ENCODE measurements around the gene ADAM23.

DNA sequence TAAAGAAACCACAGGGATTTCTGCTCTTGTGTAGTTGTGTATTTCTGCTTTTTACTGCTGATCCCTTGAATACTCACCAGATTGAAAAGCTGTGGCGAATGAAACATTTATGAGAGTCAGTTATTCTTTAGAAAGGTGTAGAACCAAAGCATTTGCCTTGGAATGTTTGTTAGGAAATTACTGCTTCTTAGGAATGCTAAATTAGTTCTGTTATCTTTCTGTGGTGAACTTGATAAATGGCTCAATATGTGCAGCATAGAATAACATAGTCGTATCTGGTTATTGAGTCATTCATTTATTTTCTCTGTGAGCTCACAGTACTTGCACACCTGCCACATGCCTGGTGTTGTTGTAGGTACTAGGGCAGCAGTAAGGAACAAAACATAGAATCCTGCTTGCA, 142.0 kb downstream of the ADAM23 start:
- TF ChIP-seq POLR2A (IDR thresholded peaks at IDR 0.05) = no peak
- TF ChIP-seq, protein P1, sequence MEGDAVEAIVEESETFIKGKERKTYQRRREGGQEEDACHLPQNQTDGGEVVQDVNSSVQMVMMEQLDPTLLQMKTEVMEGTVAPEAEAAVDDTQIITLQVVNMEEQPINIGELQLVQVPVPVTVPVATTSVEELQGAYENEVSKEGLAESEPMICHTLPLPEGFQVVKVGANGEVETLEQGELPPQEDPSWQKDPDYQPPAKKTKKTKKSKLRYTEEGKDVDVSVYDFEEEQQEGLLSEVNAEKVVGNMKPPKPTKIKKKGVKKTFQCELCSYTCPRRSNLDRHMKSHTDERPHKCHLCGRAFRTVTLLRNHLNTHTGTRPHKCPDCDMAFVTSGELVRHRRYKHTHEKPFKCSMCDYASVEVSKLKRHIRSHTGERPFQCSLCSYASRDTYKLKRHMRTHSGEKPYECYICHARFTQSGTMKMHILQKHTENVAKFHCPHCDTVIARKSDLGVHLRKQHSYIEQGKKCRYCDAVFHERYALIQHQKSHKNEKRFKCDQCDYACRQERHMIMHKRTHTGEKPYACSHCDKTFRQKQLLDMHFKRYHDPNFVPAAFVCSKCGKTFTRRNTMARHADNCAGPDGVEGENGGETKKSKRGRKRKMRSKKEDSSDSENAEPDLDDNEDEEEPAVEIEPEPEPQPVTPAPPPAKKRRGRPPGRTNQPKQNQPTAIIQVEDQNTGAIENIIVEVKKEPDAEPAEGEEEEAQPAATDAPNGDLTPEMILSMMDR (IDR thresholded peaks at IDR 0.05) = no peak

Measured in thyroid gland (tissue), 4 donors.